Small intestine (tissue), 7 donors: ENCODE measurements around the gene SLC7A8. TPM values are rescaled to one million over a fixed set of nuclear protein-coding genes. Genes with fewer than 3 reads are reported as not detected.

Experiments
- DNase-seq, 2 donors: peaks; one replicate each; pipeline versions ENCODE4 v3.0.0 to v3.0.0-alpha.2; 2013
- FAIRE-seq: peaks from 2 replicates; lab custom pipeline; 2012; peaks lifted over from hg19 to GRCh38; lab: Jason Lieb, UNC
- H3K27ac ChIP-seq, 3 donors: one replicate each; pipeline ENCODE4 v1.5.1; 2013; ENCODE audit warnings: low read length in 2 of 3, mild to moderate bottlenecking in 2 of 3, control low read depth in 1 of 3, inconsistent platforms in 1 of 3, low read depth in 1 of 3, moderate library complexity in 1 of 3
- H3K27me3 ChIP-seq, 3 donors: one replicate each; pipeline ENCODE4 v1.6.1; 2013; ENCODE audit warnings: low read length in 3 of 3, inconsistent platforms in 1 of 3; ENCODE audit not compliant: control insufficient read depth in 3 of 3, insufficient read depth in 3 of 3
- H3K36me3 ChIP-seq, 3 donors: one replicate each; pipeline ENCODE4 v1.6.1; 2013; ENCODE audit warnings: low read length in 3 of 3, inconsistent platforms in 1 of 3, low read depth in 1 of 3, mild to moderate bottlenecking in 1 of 3, moderate library complexity in 1 of 3; ENCODE audit not compliant: control insufficient read depth in 3 of 3, insufficient read depth in 2 of 3
- H3K4me1 ChIP-seq, 3 donors: one replicate each; pipeline ENCODE4 v1.6.1; 2013; ENCODE audit warnings: low read length in 2 of 3, inconsistent platforms in 1 of 3, low read depth in 1 of 3, mild to moderate bottlenecking in 1 of 3, moderate library complexity in 1 of 3; ENCODE audit not compliant: control insufficient read depth in 3 of 3, insufficient read depth in 2 of 3
- H3K4me3 ChIP-seq, 3 donors: one replicate each; pipeline ENCODE4 v1.5.1; 2013; ENCODE audit warnings: low read length in 3 of 3, control low read depth in 1 of 3, inconsistent platforms in 1 of 3, low read depth in 1 of 3, mild to moderate bottlenecking in 1 of 3, moderate library complexity in 1 of 3
- H3K9me3 ChIP-seq, 2 donors: one replicate each; pipeline ENCODE4 v1.6.1; 2013; ENCODE audit warnings: low read depth in 1 of 2, low read length in 1 of 2; ENCODE audit not compliant: control insufficient read depth in 2 of 2, insufficient read depth in 1 of 2
- WGBS, 3 donors: extraction: QIAGEN DNeasy Blood & Tissue Kit; methylation state at CpG; one replicate each; pipeline ENCODE4 v1.1.7; 2013; 5-methylcytosine and 5-hydroxymethylcytosine counted together
- polyA plus RNA-seq, 4 donors: library from polyadenylated mRNA; stranded (reverse) in 3 of 4; unstranded in 1 of 4; fragments of 200-250 nt in 3 of 4; fragments of 120-200 nt in 1 of 4; gene quantifications; one replicate each; pipeline versions ENCODE4 v1.2.1 to v1.2.3, GENCODE V29; 2013
- donor health status: healthy with polysubstance abuse.
- donor health status: control.
- donor health status: control.
- donor health status: Bipolar disorder and iron deficiency.
- donor health status: healthy.

The SLC7A8 gene
- polyA plus RNA-seq, 4 donors, result 11.3 to 69.2 (median 39.9) TPM

DNA sequence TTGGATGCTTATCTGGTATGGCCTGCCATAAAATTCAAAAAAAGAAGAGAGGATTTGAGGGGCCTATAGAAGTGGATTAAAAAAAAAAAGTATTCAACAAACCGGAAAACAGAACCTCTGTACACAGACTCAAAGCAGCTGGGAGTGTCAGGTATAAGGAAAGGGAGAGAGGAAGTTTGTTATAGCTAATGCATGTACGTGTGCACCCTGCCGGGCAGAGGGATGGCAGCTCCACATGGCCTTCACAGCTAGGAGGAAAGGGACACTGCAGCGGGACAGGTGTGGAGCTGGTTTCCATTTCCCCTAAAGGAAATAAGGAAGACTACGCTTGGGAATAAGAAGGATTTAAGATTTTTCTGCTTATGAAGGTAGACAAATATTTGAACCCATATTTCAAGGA is 21.5 kb downstream of the SLC7A8 start:
- H3K36me3 ChIP-seq, result peaks cover 0 to 62% (median 3%) of the 10 kb centered on the region in 3 donors
- FAIRE-seq (no peak), DNase-seq (no peak)
- no peaks in the 10 kb centered on the region for H3K27me3 ChIP-seq
- H3K9me3 ChIP-seq, result no peaks in the 10 kb centered on the region
- H3K4me3 ChIP-seq, result no peak overlapping the region
- peaks cover 3 to 44% (median 11%) of the 10 kb centered on the region in 3 donors for H3K4me1 ChIP-seq
- 28 to 56% (median 48%) methylated on average over 5 of the region's 5 CpGs for WGBS, 3 donors
- no peak overlapping the region for H3K27ac ChIP-seq

DNA sequence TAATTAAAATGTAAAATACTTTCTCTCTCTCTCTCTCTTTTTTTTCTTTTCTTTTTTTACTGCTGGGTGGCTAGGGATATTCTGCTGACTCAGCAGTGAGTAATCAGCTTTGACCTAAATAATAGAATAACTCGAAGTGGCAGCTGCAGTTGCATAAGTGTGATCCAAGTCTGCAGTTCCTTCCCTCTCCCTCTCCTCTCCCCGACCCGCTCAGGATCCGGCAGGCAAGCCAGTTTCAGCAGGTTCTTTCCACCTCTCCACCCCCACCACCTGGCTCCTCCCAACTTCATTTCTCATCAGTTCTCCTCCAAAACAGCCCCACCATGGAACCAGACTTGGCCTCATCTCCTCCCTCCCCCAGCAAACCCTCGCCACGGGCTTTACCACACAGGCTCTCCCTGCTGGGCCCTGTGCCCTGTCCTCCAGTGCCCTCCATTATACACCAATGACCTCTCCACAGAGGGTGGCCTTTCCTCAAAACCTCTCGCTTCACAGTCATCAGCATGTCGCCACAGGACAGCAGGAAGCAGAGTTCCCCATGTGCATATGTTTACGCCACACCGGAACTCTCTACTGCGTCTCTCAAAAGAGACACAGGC is 22.4 kb downstream of the SLC7A8 start:
- H3K9me3 ChIP-seq, result no peaks in the 10 kb centered on the region
- H3K27me3 ChIP-seq, result no peaks in the 10 kb centered on the region
- DNase-seq (peak; percentile 48 to 69), FAIRE-seq (no peak)
- no peak overlapping the region for H3K4me3 ChIP-seq
- H3K36me3 ChIP-seq, result peaks cover 0 to 53% (median 3%) of the 10 kb centered on the region in 3 donors
- peak overlapping the region; percentile 21 to 34 (median 29) for H3K27ac ChIP-seq
- peaks cover 3 to 35% (median 11%) of the 10 kb centered on the region in 3 donors for H3K4me1 ChIP-seq
- WGBS, 3 donors, result 49 to 52% (median 50%) methylated on average over 11 of the region's 11 CpGs

DNA sequence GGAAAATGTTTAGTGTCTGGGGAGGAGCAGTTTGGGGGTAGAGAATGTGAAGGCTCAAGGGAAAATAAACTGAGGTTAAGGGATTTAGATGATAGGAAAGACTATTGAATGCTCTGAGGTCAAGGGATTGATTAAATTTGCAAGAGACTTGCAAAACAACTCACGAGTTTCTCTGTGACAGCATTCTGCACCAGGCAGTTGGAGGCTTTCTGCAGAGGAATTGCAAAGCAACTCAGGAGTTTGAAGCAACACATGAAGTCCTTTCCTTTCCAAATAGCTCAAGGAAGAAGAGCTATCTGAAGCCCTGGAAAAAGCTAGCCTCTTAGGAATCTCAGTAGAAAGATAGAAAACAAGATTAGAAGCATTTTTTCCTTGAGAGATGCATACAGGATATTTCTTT is 23.9 kb downstream of the SLC7A8 start:
- Histone ChIP-seq H3K27me3 (no peaks in the 10 kb centered on the region), H3K4me1 (peaks cover 8 to 46% (median 8%) of the 10 kb centered on the region in 3 donors), H3K36me3 (peaks cover 0 to 43% (median 3%) of the 10 kb centered on the region in 3 donors), H3K4me3 (no peak overlapping the region), H3K9me3 (no peaks in the 10 kb centered on the region), H3K27ac (no peak overlapping the region)
- FAIRE-seq (no peak), DNase-seq (no peak)
- WGBS, 3 donors, result 80 to 84% (median 81%) methylated on average over 1 of the region's 1 CpG

DNA sequence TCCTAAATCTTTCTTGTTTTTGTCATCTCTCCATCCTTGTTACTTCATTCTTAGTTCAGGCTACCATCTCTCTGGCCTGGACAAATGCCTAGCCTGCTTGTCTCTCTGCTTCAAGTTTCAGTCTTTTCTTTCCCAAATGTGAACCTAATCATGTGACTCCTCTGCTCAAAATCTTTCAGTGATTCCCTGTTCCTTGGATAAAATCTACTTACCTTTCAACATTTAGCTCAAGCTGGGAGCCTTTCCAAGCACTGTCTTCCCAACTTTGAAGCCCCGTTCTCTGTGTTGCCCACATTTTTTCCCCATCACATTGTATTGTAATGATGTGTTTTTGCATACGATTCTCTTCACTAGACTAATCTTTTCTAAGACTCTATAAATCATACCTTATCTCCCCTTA is 24.7 kb downstream of the SLC7A8 start:
- Histone ChIP-seq H3K27ac (no peak overlapping the region), H3K4me1 (peaks cover 8 to 47% (median 9%) of the 10 kb centered on the region in 3 donors), H3K4me3 (no peak overlapping the region), H3K27me3 (no peaks in the 10 kb centered on the region), H3K9me3 (no peaks in the 10 kb centered on the region), H3K36me3 (peaks cover 0 to 40% (median 3%) of the 10 kb centered on the region in 3 donors)
- FAIRE-seq (no peak), DNase-seq (no peak)
- 76 to 85% (median 83%) methylated on average over 2 of the region's 2 CpGs for WGBS, 3 donors

DNA sequence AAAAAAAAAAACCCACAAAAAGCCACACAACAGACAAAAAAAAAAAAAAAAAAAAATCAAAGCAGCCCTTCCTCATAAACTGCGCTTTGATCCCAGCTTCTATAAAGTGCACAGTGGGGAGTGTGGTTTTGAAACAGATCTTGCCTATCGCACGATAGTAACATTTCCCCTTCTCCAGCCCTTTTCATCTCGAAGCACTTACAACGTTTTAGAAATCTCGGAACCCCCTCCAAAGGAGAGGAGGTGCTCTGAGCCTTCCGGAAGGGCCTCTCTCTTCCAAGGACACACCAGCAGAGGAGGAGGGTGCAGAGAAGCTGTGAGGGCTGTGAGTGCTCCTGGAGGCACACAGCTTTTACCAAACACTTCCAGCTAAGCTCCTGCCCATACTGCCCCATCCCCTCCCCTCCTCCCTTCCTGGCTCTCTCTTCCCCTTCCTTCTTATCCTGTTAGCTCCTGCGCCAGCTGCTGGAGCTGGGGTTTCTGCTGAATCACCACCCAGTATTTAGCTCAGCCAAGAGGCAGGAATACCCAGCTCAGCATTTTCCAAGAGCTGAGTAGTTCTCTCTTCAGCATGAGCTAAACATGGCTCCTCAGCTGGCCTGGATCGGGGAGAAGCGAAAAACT is 28.4 kb downstream of the SLC7A8 start:
- Histone ChIP-seq H3K4me3 (no peak overlapping the region), H3K27ac (peak overlapping the region; percentile 62 to 88 (median 85)), H3K4me1 (peaks cover 0 to 31% (median 5%) of the 10 kb centered on the region in 3 donors), H3K36me3 (peaks cover 0 to 41% (median 3%) of the 10 kb centered on the region in 3 donors), H3K27me3 (no peaks in the 10 kb centered on the region), H3K9me3 (no peaks in the 10 kb centered on the region)
- WGBS, 3 donors, result 22 to 28% (median 27%) methylated on average over 10 of the region's 10 CpGs
- DNase-seq (peak; percentile 63 to 79), FAIRE-seq (no peak)

DNA sequence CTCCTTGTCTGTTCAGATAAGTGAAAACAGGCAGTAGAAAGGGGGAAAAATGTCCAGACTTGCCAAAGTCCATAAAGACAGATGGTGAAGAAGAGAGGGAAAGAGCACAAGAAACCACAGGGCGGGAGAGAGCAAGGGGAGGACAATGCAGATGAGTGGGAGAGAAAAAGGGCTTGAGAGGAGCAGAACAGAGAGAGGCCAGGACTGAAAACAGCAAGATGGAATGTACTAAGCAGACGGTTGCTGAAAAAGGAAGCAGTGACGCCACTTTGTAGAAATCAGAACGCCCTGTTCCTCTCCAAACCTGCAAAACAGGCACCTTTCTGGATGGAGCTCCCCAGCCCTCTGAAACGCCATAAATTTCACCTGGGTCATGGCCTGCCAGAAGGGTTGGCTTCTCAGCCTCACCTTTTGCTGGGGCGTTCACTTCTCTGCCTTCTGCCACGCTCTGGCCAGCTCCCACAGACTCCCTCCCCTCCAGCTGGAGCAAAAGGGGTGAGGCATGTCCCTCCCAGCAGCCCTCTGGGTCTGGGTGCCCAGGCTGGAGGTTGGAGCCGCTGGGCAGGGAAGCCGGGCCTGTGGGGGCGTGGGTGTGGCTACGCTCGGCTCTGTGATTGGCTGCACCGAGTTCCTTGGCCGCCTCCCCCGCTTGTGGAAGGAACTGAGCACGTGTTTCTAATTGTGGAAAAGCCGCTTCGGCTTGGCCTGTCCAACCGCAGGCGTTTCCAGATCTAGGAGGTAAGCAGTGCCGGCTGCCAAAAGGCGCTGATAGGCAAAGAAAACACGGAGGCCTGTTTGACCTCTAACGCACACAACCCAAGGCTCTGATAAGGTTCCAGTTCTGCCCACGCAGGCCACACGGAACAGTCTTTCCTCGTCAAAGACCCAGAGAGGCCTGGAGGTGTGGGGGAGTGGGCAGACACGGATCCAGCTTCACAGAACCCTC is 29.3 kb downstream of the SLC7A8 start:
- no peak overlapping the region for H3K4me3 ChIP-seq
- DNase-seq (peak; percentile 67 to 85), FAIRE-seq (no peak)
- peaks cover 0 to 31% (median 5%) of the 10 kb centered on the region in 3 donors for H3K4me1 ChIP-seq
- H3K9me3 ChIP-seq, result no peaks in the 10 kb centered on the region
- WGBS, 3 donors, result 13 to 37% (median 20%) methylated on average over 27 to 28 of the region's 28 CpGs
- no peaks in the 10 kb centered on the region for H3K27me3 ChIP-seq
- peaks cover 0 to 36% (median 0%) of the 10 kb centered on the region in 3 donors for H3K36me3 ChIP-seq
- peak overlapping the region; percentile 80 to 91 (median 85) for H3K27ac ChIP-seq

DNA sequence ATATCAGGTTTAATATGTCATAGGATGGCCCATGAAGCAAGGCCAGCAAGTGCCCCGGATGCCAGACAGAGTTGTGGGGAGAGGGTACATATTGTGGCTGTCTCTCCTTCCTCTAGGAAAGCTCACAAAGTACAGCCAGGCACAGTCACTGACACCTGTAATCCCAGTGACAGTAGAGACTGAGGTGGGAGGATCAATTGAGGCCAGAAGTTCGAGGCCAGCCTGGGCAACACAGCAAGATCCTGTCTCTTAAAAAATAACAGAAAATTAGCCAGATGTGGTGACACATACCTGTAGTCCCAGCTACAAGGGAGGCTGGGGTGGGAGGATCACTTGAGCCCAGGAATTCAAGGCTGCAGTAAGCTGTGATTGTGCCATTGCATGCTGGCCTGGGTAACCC is 32.1 kb downstream of the SLC7A8 start:
- Histone ChIP-seq H3K4me3 (no peak overlapping the region), H3K27ac (no peak overlapping the region), H3K4me1 (peaks cover 0 to 36% (median 5%) of the 10 kb centered on the region in 3 donors), H3K27me3 (no peaks in the 10 kb centered on the region), H3K36me3 (peaks cover 0 to 39% (median 4%) of the 10 kb centered on the region in 3 donors), H3K9me3 (no peaks in the 10 kb centered on the region)
- no peak for DNase-seq
- FAIRE-seq, result no peak
- 76 to 87% (median 86%) methylated on average over 2 of the region's 2 CpGs for WGBS, 3 donors

DNA sequence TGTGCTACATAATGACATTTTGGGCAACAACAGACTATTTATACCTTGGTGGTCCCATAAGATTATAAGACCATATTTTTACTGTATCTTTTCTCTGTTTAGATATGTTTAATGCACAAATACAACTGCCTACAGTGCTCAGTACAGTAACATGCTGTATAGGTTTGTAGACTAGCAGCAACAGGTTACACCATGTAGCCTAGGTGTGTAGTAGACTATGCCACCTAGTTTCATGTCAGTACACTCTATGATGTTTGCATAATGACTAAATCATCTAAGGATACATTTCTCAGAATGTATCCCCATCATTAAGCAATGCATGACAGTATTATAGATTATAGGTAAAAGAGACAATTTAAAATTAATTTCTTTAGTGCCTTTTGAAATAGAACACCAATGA is 33.7 kb downstream of the SLC7A8 start:
- no peak overlapping the region for H3K4me3 ChIP-seq
- no peaks in the 10 kb centered on the region for H3K27me3 ChIP-seq
- H3K4me1 ChIP-seq, result peaks cover 0 to 31% (median 2%) of the 10 kb centered on the region in 3 donors
- no peak overlapping the region for H3K27ac ChIP-seq
- H3K36me3 ChIP-seq, result peaks cover 0 to 39% (median 4%) of the 10 kb centered on the region in 3 donors
- no peaks in the 10 kb centered on the region for H3K9me3 ChIP-seq
- DNase-seq (no peak), FAIRE-seq (no peak)
